ENCODE results near the gene CACNA2D3.

DNA sequence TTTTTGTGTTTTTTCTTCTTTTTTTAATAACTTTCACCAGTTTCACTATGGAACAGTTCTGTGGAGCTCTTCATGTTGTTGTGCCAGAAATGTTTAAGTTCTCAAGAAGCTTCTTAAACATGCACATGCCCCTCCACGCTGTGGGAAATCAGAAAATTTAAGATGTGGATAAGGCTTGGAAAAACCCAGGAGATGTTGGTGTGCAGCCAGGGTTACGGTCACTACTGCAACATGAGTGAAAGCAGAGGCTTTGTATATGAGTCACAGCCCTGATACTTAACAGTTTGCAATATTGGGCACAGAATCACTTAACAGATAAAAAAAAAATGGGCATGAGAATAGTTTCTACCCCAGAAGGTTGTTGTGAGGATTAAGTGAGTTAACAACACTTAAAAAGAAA is 405.6 kb downstream of the CACNA2D3 start:
- TF ChIP-seq, protein P1, sequence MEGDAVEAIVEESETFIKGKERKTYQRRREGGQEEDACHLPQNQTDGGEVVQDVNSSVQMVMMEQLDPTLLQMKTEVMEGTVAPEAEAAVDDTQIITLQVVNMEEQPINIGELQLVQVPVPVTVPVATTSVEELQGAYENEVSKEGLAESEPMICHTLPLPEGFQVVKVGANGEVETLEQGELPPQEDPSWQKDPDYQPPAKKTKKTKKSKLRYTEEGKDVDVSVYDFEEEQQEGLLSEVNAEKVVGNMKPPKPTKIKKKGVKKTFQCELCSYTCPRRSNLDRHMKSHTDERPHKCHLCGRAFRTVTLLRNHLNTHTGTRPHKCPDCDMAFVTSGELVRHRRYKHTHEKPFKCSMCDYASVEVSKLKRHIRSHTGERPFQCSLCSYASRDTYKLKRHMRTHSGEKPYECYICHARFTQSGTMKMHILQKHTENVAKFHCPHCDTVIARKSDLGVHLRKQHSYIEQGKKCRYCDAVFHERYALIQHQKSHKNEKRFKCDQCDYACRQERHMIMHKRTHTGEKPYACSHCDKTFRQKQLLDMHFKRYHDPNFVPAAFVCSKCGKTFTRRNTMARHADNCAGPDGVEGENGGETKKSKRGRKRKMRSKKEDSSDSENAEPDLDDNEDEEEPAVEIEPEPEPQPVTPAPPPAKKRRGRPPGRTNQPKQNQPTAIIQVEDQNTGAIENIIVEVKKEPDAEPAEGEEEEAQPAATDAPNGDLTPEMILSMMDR (IDR thresholded peaks at IDR 0.05), result no peak
- TF ChIP-seq POLR2A (IDR thresholded peaks at IDR 0.05), result no peak

All from lower leg skin (tissue), 3 donors.